ENCODE data around the gene FGF23.

FGF23 gene

GRCh38 chr12:4366090-4366489, 13.4 kb downstream of the FGF23 start:
- no peak for TF ChIP-seq POLR2A (IDR thresholded peaks at IDR 0.05; ENCODE audit: low read length)
- TF ChIP-seq GATA1 (IDR thresholded peaks at IDR 0.05; ENCODE audit: low read depth, low read length) = no peak
- DNase-seq = no peak

- TF ChIP-seq POLR2A (IDR thresholded peaks at IDR 0.05; ENCODE audit: low read length) (no peak), GATA1 (IDR thresholded peaks at IDR 0.05; ENCODE audit: low read depth, low read length) (no peak)
- peak; percentile 61 to 70 for DNase-seq
Observed at GRCh38 chr12:4356041-4356327, 23.5 kb downstream of the FGF23 start.

GRCh38 chr12:4355156-4356040, 24.1 kb downstream of the FGF23 start:
- peak in 1 of 2 experiments; percentile 13 for DNase-seq
- no peak for TF ChIP-seq GATA1 (IDR thresholded peaks at IDR 0.05; ENCODE audit: low read depth, low read length)

GRCh38 chr12:4353785-4354208, 25.7 kb downstream of the FGF23 start:
- DNase-seq = peak in 1 of 2 experiments; percentile 4

GRCh38 chr12:4346931-4347330, 32.6 kb downstream of the FGF23 start:
- DNase-seq = no peak
- no peak for TF ChIP-seq GATA1 (IDR thresholded peaks at IDR 0.05; ENCODE audit: low read depth, low read length)
- TF ChIP-seq POLR2A (IDR thresholded peaks at IDR 0.05; ENCODE audit: low read length) = no peak

More at GRCh38 chr12:4353785-4354208, 25.7 kb downstream of the FGF23 start:
- TF ChIP-seq POLR2A (IDR thresholded peaks at IDR 0.05; ENCODE audit: low read length) (no peak), GATA1 (IDR thresholded peaks at IDR 0.05; ENCODE audit: low read depth, low read length) (no peak)

- DNase-seq = no peak
Observed at GRCh38 chr12:4331842-4332241, 47.7 kb downstream of the FGF23 start.

GRCh38 chr12:4331221-4331620, 48.3 kb downstream of the FGF23 start:
- DNase-seq = no peak
- TF ChIP-seq GATA1 (IDR thresholded peaks at IDR 0.05; ENCODE audit: low read depth, low read length) (no peak), POLR2A (IDR thresholded peaks at IDR 0.05; ENCODE audit: low read length) (no peak)

More at GRCh38 chr12:4331842-4332241, 47.7 kb downstream of the FGF23 start:
- TF ChIP-seq GATA1 (IDR thresholded peaks at IDR 0.05; ENCODE audit: low read depth, low read length) = no peak
- no peak for TF ChIP-seq POLR2A (IDR thresholded peaks at IDR 0.05; ENCODE audit: low read length)

GRCh38 chr12:4330203-4330602, 49.3 kb downstream of the FGF23 start:
- no peak for TF ChIP-seq GATA1 (IDR thresholded peaks at IDR 0.05; ENCODE audit: low read depth, low read length)
- no peak for TF ChIP-seq POLR2A (IDR thresholded peaks at IDR 0.05; ENCODE audit: low read length)
- no peak for DNase-seq

- TF ChIP-seq GATA1 (IDR thresholded peaks at IDR 0.05; ENCODE audit: low read depth, low read length) (no peak), POLR2A (IDR thresholded peaks at IDR 0.05; ENCODE audit: low read length) (no peak)
- DNase-seq = no peak
Observed at GRCh38 chr12:4327293-4327692, 52.2 kb downstream of the FGF23 start.

GRCh38 chr12:4325966-4326365, 53.5 kb downstream of the FGF23 start:
- no peak for DNase-seq
- no peak for TF ChIP-seq POLR2A (IDR thresholded peaks at IDR 0.05; ENCODE audit: low read length)
- TF ChIP-seq GATA1 (IDR thresholded peaks at IDR 0.05; ENCODE audit: low read depth, low read length) = no peak

GRCh38 chr12:4324366-4324765, 55.1 kb downstream of the FGF23 start:
- no peak for DNase-seq
- TF ChIP-seq POLR2A (IDR thresholded peaks at IDR 0.05; ENCODE audit: low read length) (no peak), GATA1 (IDR thresholded peaks at IDR 0.05; ENCODE audit: low read depth, low read length) (no peak)

GRCh38 chr12:4323396-4323795, 56.1 kb downstream of the FGF23 start:
- DNase-seq = no peak
- TF ChIP-seq GATA1 (IDR thresholded peaks at IDR 0.05; ENCODE audit: low read depth, low read length) (no peak), POLR2A (IDR thresholded peaks at IDR 0.05; ENCODE audit: low read length) (no peak)

- TF ChIP-seq GATA1 (IDR thresholded peaks at IDR 0.05; ENCODE audit: low read depth, low read length) (no peak), POLR2A (IDR thresholded peaks at IDR 0.05; ENCODE audit: low read length) (no peak)
- no peak for DNase-seq
Observed at GRCh38 chr12:4322726-4323125, 56.8 kb downstream of the FGF23 start.

- DNase-seq = peak; percentile 89
- TF ChIP-seq POLR2A (IDR thresholded peaks at IDR 0.05; ENCODE audit: low read length) (peak; percentile 27), GATA1 (IDR thresholded peaks at IDR 0.05; ENCODE audit: low read depth, low read length) (no peak)
Observed at GRCh38 chr12:4320853-4321701, 58.4 kb downstream of the FGF23 start, which contains the start of gene TIGAR. TSS of gene TIGAR (plus strand) at chr12:4321213. CDS start at chr12:4321272, 59 bp downstream.

Data from erythroblast (primary cell).